AG04449 (cell line): ENCODE results near the gene PSMC3.

Experiments
- CTCF ChIA-PET: fragments of 350-600 bp; formaldehyde crosslinking; extraction: SDS; loops from one replicate; lab custom pipeline; 2021; ENCODE audit warnings: antibody characterized with exemption; lab: Yijun Ruan, JAX
- POLR2A ChIA-PET: fragments of 400-600, 350-600 bp; formaldehyde crosslinking; extraction: SDS; loops from one replicate; lab custom pipeline; 2020; ENCODE audit warnings: antibody characterized with exemption, inconsistent platforms; lab: Yijun Ruan, JAX
- DNase-seq: peaks from one replicate; pipeline ENCODE4 v3.0.0-alpha.2; 2010; ENCODE audit warnings: low read depth, low spot score
- H3K4me3 ChIP-seq: 2 replicates; pipeline ENCODE4 v1.5.1; 2011; ENCODE audit warnings: low read depth, mild to moderate bottlenecking, control low read depth, low read length
- TF ChIP-seq, protein P1 (sequence below): IDR thresholded peaks from one replicate; pipeline ENCODE4 v1.5.1; 2011; ENCODE audit warnings: mild to moderate bottlenecking, moderate library complexity, low read length, control low read depth, inconsistent platforms; ENCODE audit not compliant: insufficient read depth; ENCODE audit errors: missing control alignments

The PSMC3 gene

DNA sequence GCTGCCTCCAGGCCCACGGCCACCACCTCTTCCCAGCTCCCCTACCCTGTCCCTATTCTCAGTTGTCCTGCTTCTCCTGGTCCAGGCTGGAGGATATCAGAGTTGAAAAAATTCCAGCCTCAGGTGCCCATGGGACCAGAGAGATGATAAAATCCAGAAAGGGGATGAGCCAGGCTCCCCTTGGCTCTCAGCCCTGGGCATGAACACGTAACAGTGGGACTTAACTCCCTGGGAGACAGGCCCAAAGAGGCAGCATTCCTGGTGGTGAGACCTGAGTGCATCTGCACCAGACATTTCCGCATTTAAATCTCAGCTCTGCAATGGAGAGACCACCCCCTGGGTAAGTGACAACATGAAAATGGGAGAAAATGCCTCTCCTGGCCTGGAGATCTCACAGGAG lies 28.2 kb downstream of the PSMC3 start:
- no peak overlapping the region for H3K4me3 ChIP-seq
- DNase-seq: no peak
- TF ChIP-seq, protein P1, sequence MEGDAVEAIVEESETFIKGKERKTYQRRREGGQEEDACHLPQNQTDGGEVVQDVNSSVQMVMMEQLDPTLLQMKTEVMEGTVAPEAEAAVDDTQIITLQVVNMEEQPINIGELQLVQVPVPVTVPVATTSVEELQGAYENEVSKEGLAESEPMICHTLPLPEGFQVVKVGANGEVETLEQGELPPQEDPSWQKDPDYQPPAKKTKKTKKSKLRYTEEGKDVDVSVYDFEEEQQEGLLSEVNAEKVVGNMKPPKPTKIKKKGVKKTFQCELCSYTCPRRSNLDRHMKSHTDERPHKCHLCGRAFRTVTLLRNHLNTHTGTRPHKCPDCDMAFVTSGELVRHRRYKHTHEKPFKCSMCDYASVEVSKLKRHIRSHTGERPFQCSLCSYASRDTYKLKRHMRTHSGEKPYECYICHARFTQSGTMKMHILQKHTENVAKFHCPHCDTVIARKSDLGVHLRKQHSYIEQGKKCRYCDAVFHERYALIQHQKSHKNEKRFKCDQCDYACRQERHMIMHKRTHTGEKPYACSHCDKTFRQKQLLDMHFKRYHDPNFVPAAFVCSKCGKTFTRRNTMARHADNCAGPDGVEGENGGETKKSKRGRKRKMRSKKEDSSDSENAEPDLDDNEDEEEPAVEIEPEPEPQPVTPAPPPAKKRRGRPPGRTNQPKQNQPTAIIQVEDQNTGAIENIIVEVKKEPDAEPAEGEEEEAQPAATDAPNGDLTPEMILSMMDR: no peak
- ChIA-PET CTCF (interaction anchor here (1.3 to 5.9 kb wide), 3 partner anchors 11 to 26 kb away, joined by 5 to 49 read pairs (median 5); no protein-coding TSS in a partner anchor), POLR2A (no interaction called here)

DNA sequence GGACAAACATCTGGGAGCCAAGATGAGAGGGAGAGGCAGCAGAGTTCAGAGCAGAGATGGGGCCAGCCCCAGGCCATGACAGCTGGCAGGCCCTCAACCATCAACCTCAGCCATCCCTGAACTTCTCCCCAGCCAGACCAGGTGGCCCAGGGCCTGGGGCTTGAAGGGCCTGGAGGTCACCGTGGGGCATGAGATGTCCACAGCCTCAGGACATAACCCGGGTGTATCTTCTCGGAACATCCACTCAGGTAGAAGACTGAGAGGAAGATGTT lies 30.3 kb downstream of the PSMC3 start:
- ChIA-PET CTCF (interaction anchor here (0.9 to 5.9 kb wide), 2 partner anchors 18 to 24 kb away, joined by 3 to 49 read pairs; no protein-coding TSS in a partner anchor), POLR2A (interaction anchor here (0.7 kb wide), 1 partner anchor 15 kb away, joined by 4 read pairs; no protein-coding TSS in a partner anchor)
- H3K4me3 ChIP-seq: no peak overlapping the region
- TF ChIP-seq, protein P1: no peak
- DNase-seq: no peak

DNA sequence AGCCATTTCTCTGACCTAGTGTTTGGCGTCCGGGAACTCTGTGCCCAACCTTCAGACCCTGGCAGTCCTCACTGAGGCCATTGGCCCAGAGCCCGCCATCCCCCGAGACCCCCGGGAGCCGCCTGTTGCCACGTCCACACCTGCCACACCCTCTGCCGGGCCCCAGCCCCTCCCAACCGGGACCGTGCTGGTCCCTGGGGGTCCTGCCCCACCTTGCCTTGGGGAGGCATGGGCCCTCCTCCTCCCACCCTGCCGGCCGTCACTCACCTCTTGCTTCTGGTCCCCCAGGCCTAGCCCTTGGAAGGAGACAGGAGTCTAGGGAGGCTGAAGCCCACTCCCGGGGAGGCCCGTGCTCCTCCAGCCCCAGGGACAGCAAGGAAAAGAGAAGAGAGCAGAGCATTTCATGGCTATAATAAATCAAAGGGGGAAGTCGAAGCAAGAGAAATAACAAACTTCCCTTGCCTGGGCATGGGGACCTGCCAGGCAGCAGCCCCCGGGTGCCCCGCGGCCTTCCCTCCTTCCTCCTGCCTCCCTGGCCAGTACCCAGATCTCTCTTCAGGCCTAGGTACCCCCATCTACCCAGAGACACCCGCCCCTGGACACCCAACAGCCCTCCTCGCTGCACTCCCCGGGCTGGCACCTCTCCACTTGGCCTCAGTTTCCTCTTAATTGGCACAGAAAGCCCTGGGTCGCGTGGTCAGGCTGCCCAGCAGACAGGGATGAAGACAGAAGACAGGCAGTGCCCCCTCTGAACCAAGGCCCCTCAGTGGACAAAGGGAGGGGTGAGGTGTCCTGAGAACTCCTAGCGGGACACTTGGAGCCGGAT lies 30.8 kb downstream of the PSMC3 start:
- ChIA-PET POLR2A (no interaction called here), CTCF (interaction anchor here (5.9 to 8.3 kb wide), 2 partner anchors 22 to 23 kb away, joined by 49 to 123 read pairs; no protein-coding TSS in a partner anchor)

DNA sequence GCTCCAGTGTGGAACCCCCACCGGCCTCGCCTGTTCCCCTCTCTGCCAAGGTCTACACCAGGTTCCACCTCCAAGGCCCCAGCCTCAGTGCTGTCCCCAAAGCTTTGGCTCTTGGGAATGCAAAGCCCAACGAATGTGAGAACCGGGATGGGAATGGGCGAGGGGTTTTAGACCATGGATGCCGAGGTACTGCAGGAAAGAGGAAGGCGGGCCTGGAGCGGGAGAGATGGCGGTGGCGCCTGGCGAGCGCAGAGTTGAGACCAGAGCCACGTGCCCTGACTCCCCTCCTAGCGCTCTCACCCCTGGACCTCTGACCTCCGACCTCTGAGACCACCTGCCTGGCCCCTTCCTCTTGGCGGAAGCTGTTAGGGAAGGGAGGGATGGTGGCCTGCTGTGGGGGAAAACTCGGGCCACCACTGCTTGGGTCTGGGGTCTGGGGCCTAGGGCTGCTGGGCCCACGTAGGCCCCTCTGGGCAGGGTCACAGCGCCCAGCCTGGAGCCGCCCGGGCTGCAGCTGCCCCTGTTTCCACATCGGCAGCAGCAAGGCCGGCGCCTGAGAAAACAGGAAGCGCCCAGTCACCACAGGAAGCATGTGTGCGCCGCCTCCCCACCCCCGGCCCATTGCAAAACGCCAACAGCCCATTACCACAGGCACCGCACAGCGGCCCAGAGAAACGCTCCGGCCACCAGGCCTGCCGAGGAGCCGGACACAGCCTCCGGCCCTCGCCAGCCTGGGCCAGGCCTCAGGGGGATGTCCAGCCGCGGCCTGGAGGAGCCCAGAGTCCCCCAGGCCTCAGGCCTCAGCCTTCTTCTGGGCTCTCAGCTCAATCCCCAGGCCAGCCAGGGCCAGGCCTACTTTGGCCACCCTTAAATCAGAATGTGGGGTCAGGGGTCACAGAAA lies 31.7 kb downstream of the PSMC3 start:
- no peak for DNase-seq
- ChIA-PET POLR2A (no interaction called here), CTCF (interaction anchor here (0.9 to 8.3 kb wide), 5 partner anchors 13 to 22 kb away, joined by 5 to 123 read pairs (median 22); partner anchors contain the start of gene SPI1)
- no peak overlapping the region for H3K4me3 ChIP-seq
- TF ChIP-seq, protein P1: no peak

More for the DNA sequence above, 30.8 kb downstream of the PSMC3 start:
- H3K4me3 ChIP-seq: no peak overlapping the region
- no peak for DNase-seq
- TF ChIP-seq, protein P1: no peak

DNA sequence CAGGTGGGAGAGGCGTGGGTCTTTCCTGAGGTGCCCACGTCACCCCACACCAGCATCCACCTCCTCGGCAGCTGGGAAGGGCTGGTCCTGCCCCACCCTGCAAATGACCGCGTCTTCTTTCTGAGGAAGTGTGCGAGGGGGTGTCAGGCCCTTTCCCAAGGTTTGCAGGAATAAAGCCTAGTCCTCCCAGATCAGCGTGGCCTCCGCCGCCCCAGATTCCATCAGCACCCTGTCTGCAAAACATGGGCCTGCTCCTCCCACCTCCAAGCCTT lies 32.3 kb downstream of the PSMC3 start:
- H3K4me3 ChIP-seq: no peak overlapping the region
- DNase-seq: no peak
- POLR2A ChIA-PET: no interaction called here
- TF ChIP-seq, protein P1: no peak
- CTCF ChIA-PET: interaction anchor here (0.9 to 8.3 kb wide), 5 partner anchors 13 to 21 kb away, joined by 5 to 123 read pairs (median 22); partner anchors contain the start of gene SPI1
